ENCODE measurements around the gene MRPS34. TPM values are rescaled to one million over a fixed set of nuclear protein-coding genes. Genes with fewer than 3 reads are reported as not detected.

MRPS34 gene
- total RNA-seq, 2 experiments from 2014 or later, result 146 to 175 TPM

GRCh38 chr16:1765826-1766225, 7.1 kb downstream of the MRPS34 start:
- ChIA-PET POLR2A (no interaction called here), CTCF (no interaction called here)

DNA sequence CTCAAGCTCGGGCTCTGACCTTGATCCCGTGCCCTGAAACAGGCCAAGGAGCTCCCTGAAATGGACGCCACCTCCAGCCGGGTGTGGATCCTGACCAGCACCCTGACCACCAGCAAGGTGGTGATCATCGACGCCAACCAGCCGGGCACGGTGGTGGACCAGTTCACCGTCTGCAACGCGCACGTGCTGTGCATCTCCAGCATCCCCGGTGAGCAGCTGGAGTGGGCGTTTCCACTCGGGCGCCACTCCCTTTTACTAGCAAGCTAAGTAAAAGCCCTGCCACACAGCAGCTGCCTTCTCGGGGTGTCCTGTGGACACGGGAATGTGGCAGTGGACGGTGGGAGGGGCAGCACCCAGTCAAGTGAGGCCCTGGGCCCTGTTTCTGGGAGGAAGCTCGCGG, 8.0 kb downstream of the MRPS34 start:
- H3K27me3 Mint-ChIP-seq, result no peaks in the 10 kb centered on the region
- ChIA-PET CTCF (no interaction called here), POLR2A (interaction anchor here (0.6 kb wide), 2 partner anchors 10 to 287 kb away, joined by 3 to 5 read pairs; no protein-coding TSS in a partner anchor)
- peaks cover under 1% of the 10 kb centered on the region for H3K4me1 Mint-ChIP-seq
- no peak overlapping the region for H3K4me3 Mint-ChIP-seq
- H3K27ac Mint-ChIP-seq, result no peak overlapping the region
- H3K36me3 Mint-ChIP-seq (ENCODE audit: low read depth), result peaks cover 9% of the 10 kb centered on the region
- DNase-seq, result no peak
- intact Hi-C loops (cut with DNase I, micrococcal nuclease), result no loop called here
- no peaks in the 10 kb centered on the region for H3K9me3 Mint-ChIP-seq (ENCODE audit: low read depth)
- ATAC-seq, result no peak

More at GRCh38 chr16:1765826-1766225, 7.1 kb downstream of the MRPS34 start:
- DNase-seq (no peak), ATAC-seq (no peak)
- H3K4me1 Mint-ChIP-seq, result peaks cover 7% of the 10 kb centered on the region
- no peaks in the 10 kb centered on the region for H3K27me3 Mint-ChIP-seq
- H3K27ac Mint-ChIP-seq, result no peak overlapping the region
- no peaks in the 10 kb centered on the region for H3K9me3 Mint-ChIP-seq (ENCODE audit: low read depth)
- intact Hi-C loops (cut with DNase I, micrococcal nuclease), result no loop called here
- peaks cover 14% of the 10 kb centered on the region for H3K36me3 Mint-ChIP-seq (ENCODE audit: low read depth)
- no peak overlapping the region for H3K4me3 Mint-ChIP-seq

DNA sequence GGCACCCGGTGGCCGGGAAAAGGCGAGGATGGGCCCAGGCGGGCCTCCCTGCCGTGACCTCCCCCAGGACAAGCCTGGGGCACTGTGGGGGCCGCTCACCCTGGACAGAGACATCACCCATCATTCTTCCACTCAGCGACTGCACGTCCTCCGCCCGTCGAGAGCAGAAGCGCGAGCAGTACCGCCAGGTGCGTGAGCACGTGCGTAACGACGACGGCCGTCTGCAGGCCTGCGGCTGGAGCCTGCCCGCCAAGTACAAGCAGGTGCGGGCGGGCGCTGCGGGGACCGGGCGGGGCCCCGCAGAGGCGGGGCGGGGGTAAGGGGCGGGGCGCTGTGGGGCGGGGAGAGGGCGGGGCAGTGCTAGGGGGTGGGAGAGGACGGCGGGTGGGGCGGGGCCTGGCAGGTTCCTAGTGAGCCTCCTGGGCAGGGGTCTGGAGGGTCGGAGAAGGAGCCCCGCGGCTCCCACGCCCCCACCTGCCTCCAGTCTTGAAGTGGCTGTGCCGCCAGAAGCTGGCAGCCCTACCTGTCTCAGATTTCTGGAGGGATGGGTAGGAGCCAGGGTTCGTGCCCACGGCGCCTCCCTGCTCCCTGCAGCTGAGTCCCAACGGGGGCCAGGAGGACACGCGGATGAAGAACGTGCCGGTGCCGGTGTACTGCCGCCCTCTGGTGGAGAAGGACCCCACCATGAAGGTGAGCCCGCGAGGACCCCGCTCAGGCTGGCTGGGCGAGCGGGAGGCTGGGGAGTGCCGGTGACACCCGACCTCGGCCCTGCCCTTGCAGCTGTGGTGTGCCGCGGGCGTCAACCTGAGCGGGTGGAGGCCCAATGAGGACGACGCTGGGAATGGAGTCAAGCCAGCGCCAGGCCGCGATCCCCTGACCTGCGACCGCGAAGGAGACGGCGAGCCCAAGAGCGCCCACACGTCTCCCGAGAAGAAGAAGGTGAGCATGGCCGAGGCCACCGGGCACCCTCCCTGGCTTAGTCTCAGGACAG, 9.1 kb downstream of the MRPS34 start:
- Mint-ChIP-seq H3K4me1 (no peaks in the 10 kb centered on the region), H3K4me3 (no peak overlapping the region), H3K9me3 (ENCODE audit: low read depth) (no peaks in the 10 kb centered on the region), H3K36me3 (ENCODE audit: low read depth) (peaks cover 9% of the 10 kb centered on the region), H3K27me3 (no peaks in the 10 kb centered on the region), H3K27ac (no peak overlapping the region)
- ChIA-PET POLR2A (interaction anchor here (0.5 kb wide), 1 partner anchor 14 kb away, joined by 6 read pairs; no protein-coding TSS in a partner anchor), CTCF (interaction anchor here (0.6 kb wide), 1 partner anchor 20 kb away, joined by 3 read pairs; no protein-coding TSS in a partner anchor)
- no peak for ATAC-seq
- intact Hi-C loops (cut with DNase I, micrococcal nuclease), result no loop called here
- DNase-seq, result no peak

DNA sequence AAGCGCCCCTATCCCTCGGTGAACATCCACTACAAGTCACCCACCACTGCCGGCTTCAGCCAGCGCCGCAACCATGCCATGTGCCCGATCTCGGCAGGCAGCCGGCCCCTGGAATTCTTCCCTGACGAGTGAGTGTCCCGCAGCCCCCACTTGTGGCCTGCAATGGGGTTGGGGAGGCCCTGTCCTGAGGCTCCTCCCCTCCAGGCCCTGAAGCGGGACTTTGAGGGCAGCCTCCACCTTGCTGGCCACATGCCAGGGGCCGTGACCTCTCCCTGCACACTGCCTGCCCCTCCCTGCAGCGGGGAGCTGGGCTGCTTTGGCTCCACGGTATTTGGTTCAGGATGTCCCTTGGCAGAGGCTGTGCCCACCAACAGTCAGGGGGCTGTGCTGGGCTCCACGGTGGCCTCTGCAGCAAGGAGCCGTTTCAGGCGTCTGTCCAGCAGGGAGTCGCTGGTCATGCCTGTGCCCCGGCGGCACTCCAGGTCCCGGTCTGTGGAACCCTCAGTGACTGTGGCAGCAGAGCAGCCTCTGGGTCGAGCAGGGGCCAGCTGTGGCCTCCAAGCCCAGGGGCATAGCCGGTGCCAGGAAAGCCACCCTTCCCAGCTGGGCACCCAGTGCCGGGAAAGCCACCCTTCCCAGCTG, 9.9 kb downstream of the MRPS34 start:
- no peak for ATAC-seq

DNA sequence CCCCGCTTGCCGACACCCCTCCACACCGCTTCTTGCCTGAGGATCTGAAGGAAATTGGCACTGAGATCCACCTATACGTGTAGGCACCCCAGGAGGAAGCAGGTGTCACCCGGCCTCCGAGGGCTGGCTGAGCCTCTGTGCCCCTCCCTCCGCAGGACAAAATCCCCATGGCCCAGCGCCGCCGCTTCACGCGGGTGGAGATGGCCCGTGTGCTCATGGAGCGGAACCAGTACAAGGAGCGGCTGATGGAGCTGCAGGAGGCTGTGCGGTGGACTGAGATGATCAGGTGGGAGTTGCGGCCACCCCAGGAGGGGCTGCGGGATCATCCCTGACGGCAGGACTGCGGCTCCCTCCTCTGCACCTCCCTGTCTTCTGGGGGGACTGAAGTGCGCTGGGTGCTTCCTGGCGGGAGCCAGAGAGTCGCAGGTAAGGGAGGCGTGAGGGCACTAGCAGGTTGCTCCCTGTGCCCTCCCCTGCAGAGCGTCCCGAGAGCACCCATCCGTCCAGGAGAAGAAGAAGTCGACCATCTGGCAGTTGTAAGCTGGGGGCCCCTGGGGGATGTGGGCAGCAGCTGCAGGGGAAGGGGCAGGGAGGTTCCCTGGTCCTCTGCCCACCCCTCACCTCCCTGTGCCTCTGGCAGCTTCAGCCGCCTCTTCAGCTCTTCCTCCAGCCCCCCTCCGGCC, 10.6 kb downstream of the MRPS34 start:
- CTCF ChIA-PET, result interaction anchor here (0.7 kb wide), 1 partner anchor 29 kb away, joined by 3 read pairs; no protein-coding TSS in a partner anchor
- no peak for ATAC-seq
- no peak overlapping the region for H3K4me3 Mint-ChIP-seq

More for the DNA sequence above, 9.9 kb downstream of the MRPS34 start:
- DNase-seq, result no peak
- no peaks in the 10 kb centered on the region for H3K27me3 Mint-ChIP-seq
- no peaks in the 10 kb centered on the region for H3K4me1 Mint-ChIP-seq
- intact Hi-C loops (cut with DNase I, micrococcal nuclease), result no loop called here
- ChIA-PET CTCF (interaction anchor here (0.7 kb wide), 1 partner anchor 30 kb away, joined by 3 read pairs; no protein-coding TSS in a partner anchor), POLR2A (no interaction called here)
- peaks cover 8% of the 10 kb centered on the region for H3K36me3 Mint-ChIP-seq (ENCODE audit: low read depth)
- H3K27ac Mint-ChIP-seq, result no peak overlapping the region
- H3K9me3 Mint-ChIP-seq (ENCODE audit: low read depth), result no peaks in the 10 kb centered on the region
- H3K4me3 Mint-ChIP-seq, result no peak overlapping the region

DNA sequence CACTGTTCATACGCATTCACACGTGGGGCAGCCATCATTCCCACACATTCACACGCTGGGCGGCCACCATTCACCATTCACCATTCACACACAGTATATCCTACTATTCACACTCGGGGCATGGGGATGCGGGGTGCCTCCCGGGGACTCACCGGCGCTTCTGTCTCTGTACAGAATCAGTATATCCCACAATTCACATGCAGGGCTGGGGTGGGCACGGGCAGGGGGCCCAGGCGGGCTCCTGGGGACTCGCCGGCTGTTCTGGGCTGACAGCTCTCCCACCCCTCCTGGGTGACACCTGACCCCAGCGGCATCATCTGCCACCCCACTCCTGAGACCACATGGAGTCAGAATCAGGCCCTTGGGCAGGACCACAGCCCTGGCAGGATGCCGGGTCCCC, 11.2 kb downstream of the MRPS34 start:
- DNase-seq, result no peak
- no peaks in the 10 kb centered on the region for H3K27me3 Mint-ChIP-seq
- ChIA-PET CTCF (no interaction called here), POLR2A (no interaction called here)
- ATAC-seq, result no peak
- H3K4me3 Mint-ChIP-seq, result no peak overlapping the region
- H3K9me3 Mint-ChIP-seq (ENCODE audit: low read depth), result no peaks in the 10 kb centered on the region
- H3K27ac Mint-ChIP-seq, result no peak overlapping the region
- H3K4me1 Mint-ChIP-seq, result peaks cover 8% of the 10 kb centered on the region
- intact Hi-C loops (cut with DNase I, micrococcal nuclease), result no loop called here
- H3K36me3 Mint-ChIP-seq (ENCODE audit: low read depth), result peaks cover 7% of the 10 kb centered on the region

More for the DNA sequence above, 10.6 kb downstream of the MRPS34 start:
- intact Hi-C loops (cut with DNase I, micrococcal nuclease), result no loop called here
- Mint-ChIP-seq H3K36me3 (ENCODE audit: low read depth) (peaks cover 7% of the 10 kb centered on the region), H3K4me1 (peaks cover 3% of the 10 kb centered on the region), H3K27ac (no peak overlapping the region), H3K9me3 (ENCODE audit: low read depth) (no peaks in the 10 kb centered on the region), H3K27me3 (no peaks in the 10 kb centered on the region)
- no peak for DNase-seq
- POLR2A ChIA-PET, result no interaction called here

DNA sequence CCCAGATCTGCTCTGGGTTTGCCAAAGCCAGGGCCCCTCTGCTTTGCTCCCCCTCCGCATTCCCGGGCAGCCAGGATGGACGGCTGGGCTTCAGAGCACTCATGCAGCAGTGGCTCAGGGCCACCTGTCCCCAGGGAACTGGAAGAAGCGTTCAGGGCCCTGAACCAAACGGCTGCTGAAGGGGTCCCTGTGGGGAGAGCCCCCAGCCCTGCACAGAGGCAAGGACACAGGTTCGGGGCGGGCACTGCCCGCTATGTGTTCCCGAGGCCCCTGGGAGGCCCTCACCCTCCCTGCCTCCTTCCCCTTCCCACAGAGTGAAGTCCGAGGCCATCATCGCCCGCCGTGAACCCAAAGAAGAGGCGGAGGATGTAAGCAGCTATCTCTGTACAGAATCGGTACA, 12.0 kb downstream of the MRPS34 start:
- no peak overlapping the region for H3K4me3 Mint-ChIP-seq
- H3K27me3 Mint-ChIP-seq, result no peaks in the 10 kb centered on the region
- H3K9me3 Mint-ChIP-seq (ENCODE audit: low read depth), result no peaks in the 10 kb centered on the region
- no peak for DNase-seq
- H3K27ac Mint-ChIP-seq, result no peak overlapping the region
- no peak for ATAC-seq
- ChIA-PET CTCF (no interaction called here), POLR2A (no interaction called here)
- H3K36me3 Mint-ChIP-seq (ENCODE audit: low read depth), result peaks cover 7% of the 10 kb centered on the region
- H3K4me1 Mint-ChIP-seq, result peaks cover 10% of the 10 kb centered on the region
- intact Hi-C loops (cut with DNase I, micrococcal nuclease), result no loop called here

DNA sequence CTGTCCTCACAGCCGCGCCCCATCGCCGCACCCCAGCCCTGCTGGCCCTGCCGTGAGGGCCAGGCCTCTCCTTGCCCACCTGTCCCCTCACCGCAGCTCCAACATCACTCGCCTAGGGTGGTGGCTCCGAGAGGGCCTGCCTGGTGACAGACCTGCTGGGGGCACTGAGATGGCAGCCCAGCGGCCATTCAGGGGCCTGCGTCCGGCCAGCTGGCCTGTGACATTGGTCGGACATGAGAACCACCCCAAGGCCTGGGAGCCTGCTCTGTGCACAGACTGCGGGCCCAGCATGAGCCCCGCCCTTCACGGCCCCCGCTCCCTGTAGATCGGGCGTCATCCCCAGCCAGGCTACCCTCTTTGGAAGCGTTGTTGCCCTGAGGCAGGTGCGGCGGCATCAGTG, 13.4 kb downstream of the MRPS34 start:
- Mint-ChIP-seq H3K36me3 (ENCODE audit: low read depth) (peaks cover 10% of the 10 kb centered on the region), H3K4me3 (no peak overlapping the region), H3K27me3 (no peaks in the 10 kb centered on the region), H3K9me3 (ENCODE audit: low read depth) (no peaks in the 10 kb centered on the region), H3K4me1 (peaks cover 10% of the 10 kb centered on the region), H3K27ac (no peak overlapping the region)
- ChIA-PET CTCF (interaction anchor here (0.8 kb wide), 1 partner anchor 115 kb away, joined by 3 read pairs; no protein-coding TSS in a partner anchor), POLR2A (no interaction called here)
- DNase-seq, result no peak
- intact Hi-C loops (cut with DNase I, micrococcal nuclease), result no loop called here
- ATAC-seq, result no peak

GRCh38 chr16:1758923-1759322, 14.0 kb downstream of the MRPS34 start:
- H3K27ac Mint-ChIP-seq, result no peak overlapping the region
- H3K36me3 Mint-ChIP-seq (ENCODE audit: low read depth), result peaks cover 10% of the 10 kb centered on the region
- intact Hi-C loops (cut with DNase I, micrococcal nuclease), result no loop called here
- no peaks in the 10 kb centered on the region for H3K27me3 Mint-ChIP-seq
- H3K9me3 Mint-ChIP-seq (ENCODE audit: low read depth), result no peaks in the 10 kb centered on the region
- POLR2A ChIA-PET, result no interaction called here
- ATAC-seq, result no peak
- H3K4me1 Mint-ChIP-seq, result peaks cover 10% of the 10 kb centered on the region
- H3K4me3 Mint-ChIP-seq, result no peak overlapping the region
- CTCF ChIA-PET, result no interaction called here
- DNase-seq, result no peak

- intact Hi-C loops (cut with DNase I, micrococcal nuclease), result no loop called here
- Mint-ChIP-seq H3K27me3 (no peaks in the 10 kb centered on the region), H3K36me3 (ENCODE audit: low read depth) (peaks cover 11% of the 10 kb centered on the region)
Measured at GRCh38 chr16:1757714-1758461, 15.0 kb downstream of the MRPS34 start.

GRCh38 chr16:1754204-1754603, 18.7 kb downstream of the MRPS34 start:
- Mint-ChIP-seq H3K36me3 (ENCODE audit: low read depth) (peaks cover 11% of the 10 kb centered on the region), H3K4me1 (peaks cover 10% of the 10 kb centered on the region), H3K4me3 (no peak overlapping the region), H3K27ac (no peak overlapping the region), H3K9me3 (ENCODE audit: low read depth) (no peaks in the 10 kb centered on the region), H3K27me3 (no peaks in the 10 kb centered on the region)
- ChIA-PET POLR2A (no interaction called here), CTCF (no interaction called here)
- intact Hi-C loops (cut with DNase I, micrococcal nuclease), result no loop called here
- ATAC-seq (no peak), DNase-seq (no peak)

More at GRCh38 chr16:1757714-1758461, 15.0 kb downstream of the MRPS34 start:
- Mint-ChIP-seq H3K9me3 (ENCODE audit: low read depth) (no peaks in the 10 kb centered on the region), H3K4me1 (peaks cover 10% of the 10 kb centered on the region), H3K4me3 (no peak overlapping the region), H3K27ac (no peak overlapping the region)
- DNase-seq (no peak), ATAC-seq (no peak)
- CTCF ChIA-PET, result no interaction called here
- POLR2A ChIA-PET, result no interaction called here
